ENCODE data around the gene HES7. TPM values are rescaled to one million over a fixed set of nuclear protein-coding genes. Genes with fewer than 3 reads are reported as not detected.
A peak's percentile ranks its signal among the peaks of the same experiment; 100 is the strongest.

The HES7 gene
- total and polyA plus RNA-seq, 2 experiments from 2014 or later, result not detected

GRCh38 chr17:8142158-8142886 is 18.4 kb upstream of the HES7 start:
- no peaks in the 10 kb centered on the region for H3K9me3 ChIP-seq (ENCODE audit: low read depth)
- H3K27me3 ChIP-seq (replicated peaks; ENCODE audit: insufficient read depth), result no peaks in the 10 kb centered on the region
- DNase-seq, result no peak
- no peaks in the 10 kb centered on the region for H4K20me1 ChIP-seq (ENCODE audit: insufficient read depth)
- peaks cover 29% of the 10 kb centered on the region for H3F3A ChIP-seq (ENCODE audit: insufficient read depth)
- no peaks in the 10 kb centered on the region for H3K79me2 ChIP-seq (ENCODE audit: insufficient read depth)
- H3K27ac ChIP-seq, result no peak overlapping the region
- peaks cover 5% of the 10 kb centered on the region for H3K4me1 ChIP-seq (ENCODE audit: insufficient read depth)
- H3K9ac ChIP-seq, result no peak overlapping the region
- no peak for TF ChIP-seq EZH2phosphoT487 (IDR thresholded peaks at IDR 0.05; ENCODE audit: insufficient read depth, low read depth)
- no peak for TF ChIP-seq EZH2 (IDR thresholded peaks at IDR 0.05; ENCODE audit: insufficient read depth, poor library complexity, severe bottlenecking)
- WGBS, 2 experiments (ENCODE audit: low coverage in 1 of 2, low lambda C conversion rate in 2 of 2, missing lambda C conversion rate in 2 of 2), result 84 to 86% methylated on average over 23 of the region's 23 CpGs
- H3K9me2 ChIP-seq (ENCODE audit: insufficient read depth), result no peaks in the 10 kb centered on the region
- H3K36me3 ChIP-seq (ENCODE audit: low read depth), result peaks cover 16% of the 10 kb centered on the region; the same call in 1 of the 2 replicates
- in situ Hi-C loops (cut with MboI), result no loop called here
- no peak overlapping the region for H2AFZ ChIP-seq
- no peak overlapping the region for H3K4me2 ChIP-seq (ENCODE audit: unreplicated experiment)
- H3K4me3 ChIP-seq, result no peak overlapping the region

- H2AFZ ChIP-seq, result no peak overlapping the region
- peaks cover 5% of the 10 kb centered on the region for H3K4me1 ChIP-seq (ENCODE audit: insufficient read depth)
- no peak overlapping the region for H3K9ac ChIP-seq
- peaks cover 16% of the 10 kb centered on the region; the same call in 1 of the 2 replicates for H3K36me3 ChIP-seq (ENCODE audit: low read depth)
- no peak overlapping the region for H3K4me3 ChIP-seq
- H3K9me2 ChIP-seq (ENCODE audit: insufficient read depth), result no peaks in the 10 kb centered on the region
- no peak overlapping the region for H3K4me2 ChIP-seq (ENCODE audit: unreplicated experiment)
- no peaks in the 10 kb centered on the region for H4K20me1 ChIP-seq (ENCODE audit: insufficient read depth)
- DNase-seq, result no peak
- WGBS, 2 experiments (ENCODE audit: low coverage in 1 of 2, low lambda C conversion rate in 2 of 2, missing lambda C conversion rate in 2 of 2), result 80 to 86% methylated on average over 11 of the region's 11 CpGs
- H3F3A ChIP-seq (ENCODE audit: insufficient read depth), result peaks cover 29% of the 10 kb centered on the region
- TF ChIP-seq EZH2 (IDR thresholded peaks at IDR 0.05; ENCODE audit: insufficient read depth, poor library complexity, severe bottlenecking), result no peak
- no peak overlapping the region for H3K27ac ChIP-seq
- no peaks in the 10 kb centered on the region for H3K27me3 ChIP-seq (replicated peaks; ENCODE audit: insufficient read depth)
- in situ Hi-C loops (cut with MboI), result no loop called here
- H3K9me3 ChIP-seq (ENCODE audit: low read depth), result no peaks in the 10 kb centered on the region
- H3K79me2 ChIP-seq (ENCODE audit: insufficient read depth), result no peaks in the 10 kb centered on the region
Measured at GRCh38 chr17:8141741-8142140, 17.8 kb upstream of the HES7 start.

- peaks cover 16% of the 10 kb centered on the region; the same call in 1 of the 2 replicates for H3K36me3 ChIP-seq (ENCODE audit: low read depth)
Measured at GRCh38 chr17:8141045-8141444, 17.1 kb upstream of the HES7 start.

GRCh38 chr17:8140065-8141029 is 16.4 kb upstream of the HES7 start:
- Histone ChIP-seq H3K27me3 (replicated peaks; ENCODE audit: insufficient read depth) (no peaks in the 10 kb centered on the region), H3K4me2 (ENCODE audit: unreplicated experiment) (no peak overlapping the region), H3K79me2 (ENCODE audit: insufficient read depth) (no peaks in the 10 kb centered on the region), H3K4me3 (no peak overlapping the region), H3K4me1 (ENCODE audit: insufficient read depth) (peaks cover 5% of the 10 kb centered on the region), H4K20me1 (ENCODE audit: insufficient read depth) (no peaks in the 10 kb centered on the region), H3K36me3 (ENCODE audit: low read depth) (peaks cover 10% of the 10 kb centered on the region; the same call in 1 of the 2 replicates), H3F3A (ENCODE audit: insufficient read depth) (peaks cover 29% of the 10 kb centered on the region), H3K9me3 (ENCODE audit: low read depth) (no peaks in the 10 kb centered on the region), H3K27ac (no peak overlapping the region), H3K9ac (no peak overlapping the region), H3K9me2 (ENCODE audit: insufficient read depth) (no peaks in the 10 kb centered on the region), H2AFZ (no peak overlapping the region)
- WGBS, 2 experiments (ENCODE audit: low coverage in 1 of 2, low lambda C conversion rate in 2 of 2, missing lambda C conversion rate in 2 of 2), result 83 to 85% methylated on average over 17 to 18 of the region's 18 CpGs
- DNase-seq, result peak; percentile 27
- in situ Hi-C loops (cut with MboI), result no loop called here
- no peak for TF ChIP-seq EZH2 (IDR thresholded peaks at IDR 0.05; ENCODE audit: insufficient read depth, poor library complexity, severe bottlenecking)
- no peak for TF ChIP-seq EZH2phosphoT487 (IDR thresholded peaks at IDR 0.05; ENCODE audit: insufficient read depth, low read depth)

More at GRCh38 chr17:8141045-8141444, 17.1 kb upstream of the HES7 start:
- no peaks in the 10 kb centered on the region for H3K27me3 ChIP-seq (replicated peaks; ENCODE audit: insufficient read depth)
- TF ChIP-seq EZH2 (IDR thresholded peaks at IDR 0.05; ENCODE audit: insufficient read depth, poor library complexity, severe bottlenecking), result no peak
- no peaks in the 10 kb centered on the region for H3K79me2 ChIP-seq (ENCODE audit: insufficient read depth)
- peaks cover 29% of the 10 kb centered on the region for H3F3A ChIP-seq (ENCODE audit: insufficient read depth)
- no peak overlapping the region for H3K4me3 ChIP-seq
- WGBS, 2 experiments (ENCODE audit: low coverage in 1 of 2, low lambda C conversion rate in 2 of 2, missing lambda C conversion rate in 2 of 2), result 89 to 91% methylated on average over 7 of the region's 7 CpGs
- H4K20me1 ChIP-seq (ENCODE audit: insufficient read depth), result no peaks in the 10 kb centered on the region
- no peak overlapping the region for H3K4me2 ChIP-seq (ENCODE audit: unreplicated experiment)
- in situ Hi-C loops (cut with MboI), result no loop called here
- no peak overlapping the region for H3K9ac ChIP-seq
- no peaks in the 10 kb centered on the region for H3K9me2 ChIP-seq (ENCODE audit: insufficient read depth)
- DNase-seq, result no peak
- H3K9me3 ChIP-seq (ENCODE audit: low read depth), result no peaks in the 10 kb centered on the region
- H2AFZ ChIP-seq, result no peak overlapping the region
- peaks cover 5% of the 10 kb centered on the region for H3K4me1 ChIP-seq (ENCODE audit: insufficient read depth)
- no peak overlapping the region for H3K27ac ChIP-seq

All from GM23248 (cell line).